Body of pancreas (tissue), 4 donors: ENCODE results near the gene TRIM47. TPM values are rescaled to one million over a fixed set of nuclear protein-coding genes. Genes with fewer than 3 reads are reported as not detected.

Experiments
- ATAC-seq: fragments of 150-250 bp; one replicate; pipeline ENCODE4 v1.9.1; 2016
- DNase-seq, 4 donors: peaks; one replicate each; pipeline ENCODE4 v3.0.0-alpha.2; 2019
- H3K27ac ChIP-seq, 4 donors: fragments of 200-600 bp; sonication (generic); 1 replicate in 3 of 4; 2 replicates in 1 of 4; pipeline versions ENCODE4 v1.5.1 to v1.6.1; 2016 to 2019; ENCODE audit warnings: mild to moderate bottlenecking in 1 of 4, mixed read lengths in 1 of 4, moderate library complexity in 1 of 4
- H3K27me3 ChIP-seq, 2 donors: fragments of 200-600 bp; sonication (generic); one replicate each; pipeline ENCODE4 v1.6.0; 2016; ENCODE audit warnings: mild to moderate bottlenecking in 1 of 2
- H3K36me3 ChIP-seq, 2 donors: fragments of 200-600 bp; sonication (generic); replicated peaks in 1 of 2; 2 replicates each; pipeline ENCODE4 v1.5.1; 2016; ENCODE audit warnings: low read depth in 2 of 2; ENCODE audit not compliant: insufficient read depth in 1 of 2
- H3K4me1 ChIP-seq: fragments of 200-600 bp; sonication (generic); one replicate; pipeline ENCODE4 v1.6.0; 2016
- H3K4me3 ChIP-seq, 2 donors: fragments of 200-600 bp; sonication (generic); 1 replicate in 1 of 2; 2 replicates in 1 of 2; pipeline ENCODE4 v1.5.1; 2016 to 2019
- H3K9me3 ChIP-seq, 3 donors: fragments of 200-600 bp; sonication (generic); 1 replicate in 2 of 3; 2 replicates in 1 of 3; pipeline ENCODE4 v1.5.1; 2016
- POLR2A ChIP-seq, 3 donors: fragments of 450-650 bp; IDR thresholded peaks; one replicate each; pipeline ENCODE4 v1.6.1; 2016; ENCODE audit warnings: antibody characterized with exemption in 3 of 3, mild to moderate bottlenecking in 2 of 3
- WGBS, 2 donors: methylation state at CpG; one replicate each; pipeline ENCODE4 v1.1.5; 2017; 5-methylcytosine and 5-hydroxymethylcytosine counted together
- intact Hi-C: fragments of 100-400 bp; cut with DNase I; formaldehyde crosslinking; loops from one replicate; pipeline ENCODE4 v1.15.1; 2023
- total RNA-seq, 2 donors: library from RNA; depleted of rRNA; stranded (reverse); fragments of >200 nt; gene quantifications; one replicate each; pipeline ENCODE4 v1.1.0, GENCODE V29; 2016
- TF ChIP-seq, protein P1 (sequence below), 7 experiments: fragments of 450-650 bp in 4 of 7; fragments of 200-600 bp in 3 of 7; sonication (generic) in 3 of 7; IDR thresholded peaks; one replicate each; pipeline ENCODE4 v1.5.1; 2016 to 2019; ENCODE audit warnings: antibody characterized with exemption in 7 of 7

Gene TRIM47
- total RNA-seq, 2 donors from 2014 or later: 39.6 to 41.8 TPM

DNA sequence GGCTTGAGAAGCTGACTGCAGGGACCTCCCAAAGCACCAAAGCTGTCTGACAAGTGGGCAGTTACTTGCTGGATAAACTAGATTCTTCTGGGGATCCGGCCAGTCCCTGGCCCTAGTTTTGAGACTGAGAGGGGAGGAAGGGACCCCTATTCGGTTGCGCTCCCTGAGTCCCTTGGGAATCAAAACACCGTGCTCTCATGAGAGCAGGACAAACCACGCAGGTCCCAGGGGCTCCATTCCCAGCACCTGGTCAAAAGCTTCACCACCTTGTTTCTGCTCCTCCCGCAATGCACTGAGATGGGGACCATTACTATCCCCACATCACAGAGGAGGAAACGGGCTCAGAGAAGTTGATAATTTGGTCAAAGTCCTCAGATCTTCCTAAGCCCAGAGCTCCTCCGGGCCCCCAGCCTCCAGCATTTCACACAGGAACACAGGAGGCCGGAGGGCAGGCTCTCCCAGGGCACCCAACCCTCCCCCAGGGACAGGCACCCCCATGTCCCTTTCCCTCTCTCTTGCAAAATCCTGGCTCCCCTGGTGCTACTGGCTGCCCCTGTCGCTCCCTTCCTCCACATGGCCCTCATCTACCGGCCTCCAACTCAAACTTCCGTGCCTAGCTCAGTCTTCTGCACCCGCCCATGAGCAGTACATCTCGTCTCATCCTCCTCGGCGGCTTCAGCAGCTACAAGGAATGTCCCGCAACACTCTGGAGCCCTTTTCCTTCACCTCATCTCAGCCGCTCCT lies 15.1 kb upstream of the TRIM47 start:
- Histone ChIP-seq H3K27me3 (no peaks in the 10 kb centered on the region), H3K4me3 (no peak overlapping the region), H3K9me3 (no peaks in the 10 kb centered on the region), H3K36me3 (peaks cover 0 to 3% of the 10 kb centered on the region in 2 donors), H3K27ac (no peak overlapping the region), H3K4me1 (peaks cover 29% of the 10 kb centered on the region)
- ATAC-seq (no peak), DNase-seq (no peak)
- 88 to 90% methylated on average over 13 to 18 of the region's 18 CpGs for WGBS, 2 donors
- TF ChIP-seq, protein P1, sequence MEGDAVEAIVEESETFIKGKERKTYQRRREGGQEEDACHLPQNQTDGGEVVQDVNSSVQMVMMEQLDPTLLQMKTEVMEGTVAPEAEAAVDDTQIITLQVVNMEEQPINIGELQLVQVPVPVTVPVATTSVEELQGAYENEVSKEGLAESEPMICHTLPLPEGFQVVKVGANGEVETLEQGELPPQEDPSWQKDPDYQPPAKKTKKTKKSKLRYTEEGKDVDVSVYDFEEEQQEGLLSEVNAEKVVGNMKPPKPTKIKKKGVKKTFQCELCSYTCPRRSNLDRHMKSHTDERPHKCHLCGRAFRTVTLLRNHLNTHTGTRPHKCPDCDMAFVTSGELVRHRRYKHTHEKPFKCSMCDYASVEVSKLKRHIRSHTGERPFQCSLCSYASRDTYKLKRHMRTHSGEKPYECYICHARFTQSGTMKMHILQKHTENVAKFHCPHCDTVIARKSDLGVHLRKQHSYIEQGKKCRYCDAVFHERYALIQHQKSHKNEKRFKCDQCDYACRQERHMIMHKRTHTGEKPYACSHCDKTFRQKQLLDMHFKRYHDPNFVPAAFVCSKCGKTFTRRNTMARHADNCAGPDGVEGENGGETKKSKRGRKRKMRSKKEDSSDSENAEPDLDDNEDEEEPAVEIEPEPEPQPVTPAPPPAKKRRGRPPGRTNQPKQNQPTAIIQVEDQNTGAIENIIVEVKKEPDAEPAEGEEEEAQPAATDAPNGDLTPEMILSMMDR (IDR thresholded peaks at IDR 0.05): no peak
- no peak for TF ChIP-seq POLR2A (IDR thresholded peaks at IDR 0.05)
- intact Hi-C loops: no loop called here

DNA sequence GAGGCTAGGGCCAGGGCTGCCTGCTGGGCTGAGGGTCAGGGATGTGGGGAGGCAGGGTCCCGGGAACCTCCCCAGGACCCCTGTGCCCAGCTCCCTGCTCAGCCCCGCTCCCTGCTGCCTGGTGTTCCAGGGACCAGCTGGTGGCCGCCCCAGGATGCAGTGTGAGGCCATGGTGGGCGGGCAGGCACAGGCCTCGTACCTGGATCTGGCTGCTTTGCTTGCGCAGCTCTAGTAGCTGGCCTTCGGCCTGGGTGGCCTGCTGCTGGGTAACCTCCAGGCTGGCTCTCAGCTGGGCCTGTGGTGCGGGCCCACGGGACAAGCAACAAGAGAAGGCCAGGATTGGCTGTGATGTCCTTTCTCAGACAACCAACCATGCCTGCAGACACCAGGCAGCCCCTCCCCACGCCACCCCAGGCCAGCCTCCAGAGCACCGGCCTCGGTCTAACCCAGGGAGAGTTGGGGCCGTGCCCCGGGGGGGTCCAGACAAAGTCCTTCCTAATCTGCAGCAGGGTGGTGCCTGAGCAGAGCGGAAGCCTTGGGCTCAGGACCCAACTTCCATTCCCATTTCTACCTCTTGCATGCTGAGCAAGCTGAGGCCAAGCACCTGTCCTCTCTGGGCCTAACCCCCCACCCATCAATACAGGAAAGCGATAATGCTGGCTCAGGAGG lies 14.3 kb upstream of the TRIM47 start:
- WGBS, 2 donors: 90 to 92% methylated on average over 5 to 14 of the region's 16 CpGs

DNA sequence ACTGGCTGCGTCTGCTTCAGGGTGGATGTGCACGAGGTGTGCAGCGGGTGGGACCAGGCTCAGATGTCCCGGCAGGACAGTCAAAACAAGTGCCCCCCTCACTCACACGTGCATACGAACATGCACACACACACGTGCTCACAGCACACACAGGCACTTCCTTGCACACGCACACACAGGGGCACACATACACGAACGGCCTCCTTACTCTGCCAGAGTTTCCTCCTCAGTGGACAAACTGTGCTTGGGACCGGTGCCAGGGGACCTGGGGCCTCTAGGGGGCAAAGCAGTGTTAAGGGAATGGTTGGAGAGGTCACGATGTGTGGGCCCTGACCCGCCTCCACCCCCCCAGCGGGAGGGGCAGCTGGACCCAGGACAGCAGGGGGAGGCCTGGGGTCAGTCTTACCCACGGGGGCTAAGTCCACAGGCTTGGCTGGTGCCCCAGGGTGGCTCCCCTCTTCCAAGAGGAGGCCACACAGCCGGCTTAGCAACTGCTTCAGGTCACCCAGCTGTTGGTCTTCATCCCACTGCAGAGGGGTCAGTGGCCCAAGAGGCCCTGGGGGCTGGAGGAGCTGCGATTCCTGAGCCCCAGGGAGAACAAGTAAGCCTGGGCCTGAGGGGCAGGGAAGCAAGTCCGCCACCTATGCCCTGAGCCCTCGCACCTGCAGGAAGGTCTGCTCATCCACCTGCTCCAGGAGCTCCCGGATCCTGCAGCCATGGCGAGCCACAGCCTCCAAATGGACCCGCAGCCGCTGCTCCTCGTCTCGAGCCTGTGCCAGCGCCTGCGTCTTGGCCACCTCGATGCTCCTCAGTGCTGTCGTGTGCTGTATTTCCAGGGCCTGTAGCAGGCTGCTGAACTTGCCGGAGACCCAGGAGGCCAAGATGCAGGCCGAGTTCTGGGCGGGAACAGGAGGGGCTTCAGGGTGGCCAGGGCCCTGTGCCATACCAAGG lies 13.5 kb upstream of the TRIM47 start:
- WGBS, 2 donors: 89 to 91% methylated on average over 24 to 32 of the region's 32 CpGs
- intact Hi-C loops: no loop called here
- TF ChIP-seq POLR2A (IDR thresholded peaks at IDR 0.05): no peak
- TF ChIP-seq, protein P1 (IDR thresholded peaks at IDR 0.05): no peak
- Histone ChIP-seq H3K36me3 (peaks cover 0 to 3% of the 10 kb centered on the region in 2 donors), H3K27me3 (no peaks in the 10 kb centered on the region), H3K9me3 (no peaks in the 10 kb centered on the region), H3K27ac (no peak overlapping the region), H3K4me3 (no peak overlapping the region), H3K4me1 (peaks cover 23% of the 10 kb centered on the region)
- DNase-seq (no peak), ATAC-seq (no peak)

More for the DNA sequence above, 14.3 kb upstream of the TRIM47 start:
- Histone ChIP-seq H3K27me3 (no peaks in the 10 kb centered on the region), H3K27ac (no peak overlapping the region), H3K36me3 (peaks cover 0 to 3% of the 10 kb centered on the region in 2 donors), H3K9me3 (no peaks in the 10 kb centered on the region), H3K4me3 (no peak overlapping the region), H3K4me1 (peaks cover 29% of the 10 kb centered on the region)
- intact Hi-C loops: no loop called here
- ATAC-seq: no peak
- TF ChIP-seq, protein P1 (IDR thresholded peaks at IDR 0.05): no peak
- no peak for TF ChIP-seq POLR2A (IDR thresholded peaks at IDR 0.05)
- DNase-seq: no peak

GRCh38 chr17:75891022-75891604 lies 12.7 kb upstream of the TRIM47 start:
- no peaks in the 10 kb centered on the region for H3K27me3 ChIP-seq
- peaks cover 21% of the 10 kb centered on the region for H3K4me1 ChIP-seq
- TF ChIP-seq POLR2A (IDR thresholded peaks at IDR 0.05): no peak
- TF ChIP-seq, protein P1 (IDR thresholded peaks at IDR 0.05): no peak
- no peak overlapping the region for H3K27ac ChIP-seq
- H3K9me3 ChIP-seq: no peaks in the 10 kb centered on the region
- no peak for DNase-seq
- H3K36me3 ChIP-seq: peaks cover 0 to 3% of the 10 kb centered on the region in 2 donors
- intact Hi-C loops: no loop called here
- ATAC-seq: no peak
- H3K4me3 ChIP-seq: no peak overlapping the region
- WGBS, 2 donors: 92 to 95% methylated on average over 15 to 31 of the region's 31 CpGs
